ENCODE measurements around the gene ADAM10.

DNA sequence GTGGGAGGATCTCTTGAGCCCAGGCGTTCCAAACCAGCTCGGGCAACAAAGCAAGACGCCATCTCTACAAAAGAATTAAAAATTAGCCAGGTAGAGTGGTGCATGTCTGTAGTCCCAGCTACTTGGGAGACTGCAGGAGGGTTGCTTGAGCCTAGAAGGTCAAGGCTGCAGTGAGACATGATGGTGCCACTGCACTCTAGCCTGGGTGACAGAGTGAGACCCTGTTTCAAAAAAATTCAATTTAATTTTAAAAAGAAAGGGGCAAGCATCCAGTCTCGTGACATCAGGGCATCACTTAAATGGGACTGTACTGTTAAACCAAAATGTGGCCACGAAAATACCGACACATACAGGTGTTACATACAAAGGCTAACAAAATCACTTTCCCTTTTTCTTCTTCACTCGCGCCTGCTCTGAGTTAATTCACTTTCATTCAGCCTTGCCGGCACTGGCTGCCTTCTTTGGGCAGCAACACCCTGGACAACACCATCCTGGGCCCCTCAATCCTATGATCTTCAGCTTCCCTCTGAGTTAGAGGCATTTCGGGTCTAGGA is 196.1 kb downstream of the ADAM10 start:
- TF ChIP-seq, protein P1, sequence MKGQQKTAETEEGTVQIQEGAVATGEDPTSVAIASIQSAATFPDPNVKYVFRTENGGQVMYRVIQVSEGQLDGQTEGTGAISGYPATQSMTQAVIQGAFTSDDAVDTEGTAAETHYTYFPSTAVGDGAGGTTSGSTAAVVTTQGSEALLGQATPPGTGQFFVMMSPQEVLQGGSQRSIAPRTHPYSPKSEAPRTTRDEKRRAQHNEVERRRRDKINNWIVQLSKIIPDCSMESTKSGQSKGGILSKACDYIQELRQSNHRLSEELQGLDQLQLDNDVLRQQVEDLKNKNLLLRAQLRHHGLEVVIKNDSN (CRISPR knock-in tag; IDR thresholded peaks at IDR 0.05) = no peak
- TF ChIP-seq, protein P2, sequence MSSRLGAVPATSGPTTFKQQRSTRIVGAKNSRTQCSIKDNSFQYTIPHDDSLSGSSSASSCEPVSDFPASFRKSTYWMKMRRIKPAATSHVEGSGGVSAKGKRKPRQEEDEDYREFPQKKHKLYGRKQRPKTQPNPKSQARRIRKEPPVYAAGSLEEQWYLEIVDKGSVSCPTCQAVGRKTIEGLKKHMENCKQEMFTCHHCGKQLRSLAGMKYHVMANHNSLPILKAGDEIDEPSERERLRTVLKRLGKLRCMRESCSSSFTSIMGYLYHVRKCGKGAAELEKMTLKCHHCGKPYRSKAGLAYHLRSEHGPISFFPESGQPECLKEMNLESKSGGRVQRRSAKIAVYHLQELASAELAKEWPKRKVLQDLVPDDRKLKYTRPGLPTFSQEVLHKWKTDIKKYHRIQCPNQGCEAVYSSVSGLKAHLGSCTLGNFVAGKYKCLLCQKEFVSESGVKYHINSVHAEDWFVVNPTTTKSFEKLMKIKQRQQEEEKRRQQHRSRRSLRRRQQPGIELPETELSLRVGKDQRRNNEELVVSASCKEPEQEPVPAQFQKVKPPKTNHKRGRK (CRISPR knock-in tag; IDR thresholded peaks at IDR 0.05; ENCODE audit: borderline replicate concordance) = no peak
- no peak for TF ChIP-seq NFATC4 (CRISPR knock-in tag; IDR thresholded peaks at IDR 0.05)
- TF ChIP-seq, protein P3, sequence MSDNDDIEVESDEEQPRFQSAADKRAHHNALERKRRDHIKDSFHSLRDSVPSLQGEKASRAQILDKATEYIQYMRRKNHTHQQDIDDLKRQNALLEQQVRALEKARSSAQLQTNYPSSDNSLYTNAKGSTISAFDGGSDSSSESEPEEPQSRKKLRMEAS (CRISPR knock-in tag; IDR thresholded peaks at IDR 0.05) = no peak
- no peak for TF ChIP-seq ZNF671 (CRISPR knock-in tag; IDR thresholded peaks at IDR 0.05)
- no peak for TF ChIP-seq SP1 (CRISPR knock-in tag; conservative IDR thresholded peaks at IDR 0.05)
- no peak for TF ChIP-seq JUN (CRISPR knock-in tag; IDR thresholded peaks at IDR 0.05)
- no peak for TF ChIP-seq ATF1 (CRISPR knock-in tag; IDR thresholded peaks at IDR 0.05)
- TF ChIP-seq, protein P4, sequence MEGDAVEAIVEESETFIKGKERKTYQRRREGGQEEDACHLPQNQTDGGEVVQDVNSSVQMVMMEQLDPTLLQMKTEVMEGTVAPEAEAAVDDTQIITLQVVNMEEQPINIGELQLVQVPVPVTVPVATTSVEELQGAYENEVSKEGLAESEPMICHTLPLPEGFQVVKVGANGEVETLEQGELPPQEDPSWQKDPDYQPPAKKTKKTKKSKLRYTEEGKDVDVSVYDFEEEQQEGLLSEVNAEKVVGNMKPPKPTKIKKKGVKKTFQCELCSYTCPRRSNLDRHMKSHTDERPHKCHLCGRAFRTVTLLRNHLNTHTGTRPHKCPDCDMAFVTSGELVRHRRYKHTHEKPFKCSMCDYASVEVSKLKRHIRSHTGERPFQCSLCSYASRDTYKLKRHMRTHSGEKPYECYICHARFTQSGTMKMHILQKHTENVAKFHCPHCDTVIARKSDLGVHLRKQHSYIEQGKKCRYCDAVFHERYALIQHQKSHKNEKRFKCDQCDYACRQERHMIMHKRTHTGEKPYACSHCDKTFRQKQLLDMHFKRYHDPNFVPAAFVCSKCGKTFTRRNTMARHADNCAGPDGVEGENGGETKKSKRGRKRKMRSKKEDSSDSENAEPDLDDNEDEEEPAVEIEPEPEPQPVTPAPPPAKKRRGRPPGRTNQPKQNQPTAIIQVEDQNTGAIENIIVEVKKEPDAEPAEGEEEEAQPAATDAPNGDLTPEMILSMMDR (IDR thresholded peaks at IDR 0.05) = no peak
- TF ChIP-seq, protein P5, sequence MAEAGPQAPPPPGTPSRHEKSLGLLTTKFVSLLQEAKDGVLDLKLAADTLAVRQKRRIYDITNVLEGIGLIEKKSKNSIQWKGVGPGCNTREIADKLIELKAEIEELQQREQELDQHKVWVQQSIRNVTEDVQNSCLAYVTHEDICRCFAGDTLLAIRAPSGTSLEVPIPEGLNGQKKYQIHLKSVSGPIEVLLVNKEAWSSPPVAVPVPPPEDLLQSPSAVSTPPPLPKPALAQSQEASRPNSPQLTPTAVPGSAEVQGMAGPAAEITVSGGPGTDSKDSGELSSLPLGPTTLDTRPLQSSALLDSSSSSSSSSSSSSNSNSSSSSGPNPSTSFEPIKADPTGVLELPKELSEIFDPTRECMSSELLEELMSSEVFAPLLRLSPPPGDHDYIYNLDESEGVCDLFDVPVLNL (CRISPR knock-in tag; IDR thresholded peaks at IDR 0.05; ENCODE audit: borderline replicate concordance, low read depth) = no peak
- TF ChIP-seq, protein P6, sequence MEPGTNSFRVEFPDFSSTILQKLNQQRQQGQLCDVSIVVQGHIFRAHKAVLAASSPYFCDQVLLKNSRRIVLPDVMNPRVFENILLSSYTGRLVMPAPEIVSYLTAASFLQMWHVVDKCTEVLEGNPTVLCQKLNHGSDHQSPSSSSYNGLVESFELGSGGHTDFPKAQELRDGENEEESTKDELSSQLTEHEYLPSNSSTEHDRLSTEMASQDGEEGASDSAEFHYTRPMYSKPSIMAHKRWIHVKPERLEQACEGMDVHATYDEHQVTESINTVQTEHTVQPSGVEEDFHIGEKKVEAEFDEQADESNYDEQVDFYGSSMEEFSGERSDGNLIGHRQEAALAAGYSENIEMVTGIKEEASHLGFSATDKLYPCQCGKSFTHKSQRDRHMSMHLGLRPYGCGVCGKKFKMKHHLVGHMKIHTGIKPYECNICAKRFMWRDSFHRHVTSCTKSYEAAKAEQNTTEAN (CRISPR knock-in tag; IDR thresholded peaks at IDR 0.05) = no peak
